ENCODE results near the gene DMRT2.

The DMRT2 gene

DNA sequence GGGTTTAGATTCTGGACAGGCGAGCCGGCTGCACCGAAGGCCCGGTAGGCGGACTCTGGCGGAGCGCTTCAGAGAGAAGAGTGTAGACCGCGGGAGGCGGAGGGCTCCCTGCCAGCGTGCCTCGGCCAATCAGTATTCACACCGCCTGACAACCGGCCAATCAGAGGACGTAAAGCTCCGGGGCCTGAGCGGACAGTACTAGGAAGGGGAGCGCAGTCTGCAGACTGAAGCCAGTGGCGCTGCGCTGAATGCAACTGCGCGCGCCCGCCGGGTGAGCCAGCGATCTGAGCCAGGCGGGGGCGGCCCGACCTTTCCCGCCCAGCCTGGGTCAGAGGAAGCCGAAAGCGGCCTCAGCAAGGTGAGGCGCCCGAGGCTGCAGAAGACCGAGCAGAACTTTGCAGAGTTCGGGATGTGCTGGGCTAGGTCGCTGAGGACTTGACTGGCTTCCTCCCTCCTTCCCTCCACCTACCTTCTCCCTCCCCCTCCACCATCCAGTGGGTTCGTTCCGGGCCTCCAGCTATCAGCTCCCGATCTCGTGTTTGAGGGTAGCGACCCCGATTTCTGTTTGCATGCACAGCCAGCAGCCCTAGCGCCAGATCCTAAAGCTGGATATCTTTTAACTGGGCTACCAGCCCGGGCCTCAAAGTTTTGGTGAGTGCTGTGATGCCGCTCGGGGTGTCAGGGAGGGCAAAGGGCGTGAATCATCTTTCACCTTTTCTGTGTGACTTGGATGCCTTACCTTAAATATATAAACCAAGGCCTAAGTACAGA, at the start of gene DMRT2:
Gene DMRT2 (plus strand): TSS at position 233 of the 771 bp plus-strand sequence. CDS start 1,257 bp downstream, outside the sequence.
- no peak for TF ChIP-seq CTCF (IDR thresholded peaks at IDR 0.05; ENCODE audit: insufficient read depth, low read depth, low read length, missing control alignments)
- no peak within 1 kb of the TSS for H3K4me3 ChIP-seq (ENCODE audit: low read depth, low read length)
- peak; percentile 80 for DNase-seq (ENCODE audit: low read depth)

DNA sequence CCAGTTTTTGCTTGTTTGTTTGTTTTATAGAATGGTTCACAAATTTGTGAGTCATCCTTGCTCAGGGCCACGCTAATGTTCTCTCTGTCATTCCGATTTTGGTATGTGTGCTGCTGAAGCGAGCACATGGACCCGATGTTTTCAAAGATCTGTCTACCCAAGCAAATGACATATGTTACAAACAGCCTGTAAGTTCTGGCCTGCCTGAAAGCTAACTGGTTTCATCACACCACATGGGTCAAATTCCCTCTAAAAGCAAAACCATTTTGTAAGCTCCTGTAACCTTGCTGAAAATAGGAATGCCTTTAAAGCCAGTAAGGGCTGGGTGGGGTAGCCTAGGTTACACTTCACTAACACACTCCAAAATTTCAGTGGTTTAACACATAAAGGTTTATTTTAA, 48.3 kb upstream of the DMRT2 start:
- TF ChIP-seq CTCF (IDR thresholded peaks at IDR 0.05; ENCODE audit: insufficient read depth, low read depth, low read length, missing control alignments) = no peak
- no peak overlapping the region for H3K4me3 ChIP-seq (ENCODE audit: low read depth, low read length)
- DNase-seq (ENCODE audit: low read depth) = no peak

DNA sequence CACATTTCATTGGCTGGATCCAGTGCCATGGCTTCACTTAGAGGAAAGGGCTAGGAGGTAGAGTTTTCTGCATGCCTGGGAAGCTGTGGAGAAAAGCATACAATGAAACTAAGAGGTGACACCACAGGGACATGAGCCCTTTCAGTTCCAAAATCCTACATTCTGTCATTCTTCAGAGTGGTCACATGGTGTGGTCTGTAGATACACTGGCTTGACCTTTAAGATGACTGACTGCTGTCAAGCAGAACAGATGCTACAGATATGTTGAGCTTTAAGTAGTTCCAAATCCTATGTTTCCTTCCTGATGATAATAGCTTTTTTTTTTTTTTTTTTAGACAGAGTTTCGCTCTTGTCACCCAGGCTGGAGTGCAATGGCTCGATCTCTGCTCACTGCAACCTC, 47.5 kb upstream of the DMRT2 start:
- peak; percentile 41 for DNase-seq (ENCODE audit: low read depth)
- TF ChIP-seq CTCF (IDR thresholded peaks at IDR 0.05; ENCODE audit: insufficient read depth, low read depth, low read length, missing control alignments) = no peak
- H3K4me3 ChIP-seq (ENCODE audit: low read depth, low read length) = no peak overlapping the region

- DNase-seq (ENCODE audit: low read depth) = peak; percentile 83
- no peak overlapping the region for H3K4me3 ChIP-seq (ENCODE audit: low read depth, low read length)
- peak; percentile 64 for TF ChIP-seq CTCF (IDR thresholded peaks at IDR 0.05; ENCODE audit: insufficient read depth, low read depth, low read length, missing control alignments)
These were observed 45.0 kb upstream of the DMRT2 start for GRCh38 chr9:1005043-1005667.

DNA sequence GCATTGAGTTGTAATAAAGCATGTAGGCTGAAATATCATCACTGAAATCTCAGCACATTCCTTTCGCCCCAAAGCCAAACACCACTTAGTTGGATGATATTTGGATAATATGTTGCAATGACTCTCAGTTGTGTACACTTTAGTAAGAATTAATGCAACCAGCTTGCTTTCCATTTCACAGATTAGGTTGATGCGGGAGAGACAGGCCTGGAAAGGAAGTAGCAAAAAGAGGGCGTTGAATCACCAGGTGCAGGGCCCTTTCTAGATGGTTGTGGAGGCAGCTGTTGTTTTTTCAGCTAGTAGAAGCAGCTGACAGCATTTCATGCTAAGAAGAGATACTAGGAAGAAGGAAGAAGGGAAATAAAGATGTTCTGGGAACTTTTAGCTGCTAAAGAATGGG, 42.8 kb upstream of the DMRT2 start:
- DNase-seq (ENCODE audit: low read depth) = no peak
- TF ChIP-seq CTCF (IDR thresholded peaks at IDR 0.05; ENCODE audit: insufficient read depth, low read depth, low read length, missing control alignments) = no peak
- no peak overlapping the region for H3K4me3 ChIP-seq (ENCODE audit: low read depth, low read length)

- DNase-seq (ENCODE audit: low read depth) = no peak
- no peak for TF ChIP-seq CTCF (IDR thresholded peaks at IDR 0.05; ENCODE audit: insufficient read depth, low read depth, low read length, missing control alignments)
- no peak overlapping the region for H3K4me3 ChIP-seq (ENCODE audit: low read depth, low read length)
These were observed 41.9 kb upstream of the DMRT2 start for GRCh38 chr9:1008216-1008615.

Measured in GM12865 (cell line).